MM.1S (cell line): ENCODE data around the gene ING4.

Experiments
- DNase-seq: peaks from one replicate; pipeline ENCODE4 v3.0.0-alpha.2; 2015
- H2AFZ ChIP-seq: fragments of 300-600 bp; sonication (generic); 2 replicates; pipeline ENCODE4 v1.6.0; 2016; ENCODE audit warnings: antibody characterized with exemption, low read length
- H3F3A ChIP-seq: fragments of 300-600 bp; sonication (generic); 2 replicates; pipeline ENCODE4 v1.6.1; 2016; ENCODE audit warnings: mild to moderate bottlenecking, antibody characterized with exemption, low read length, moderate library complexity, mixed read lengths; ENCODE audit not compliant: insufficient read depth
- H3K27ac ChIP-seq: fragments of 300-600 bp; sonication (generic); 2 replicates; pipeline ENCODE4 v1.5.1; 2016; ENCODE audit warnings: mild to moderate bottlenecking, low read length
- H3K27me3 ChIP-seq: fragments of 300-600 bp; sonication (generic); replicated peaks from 2 replicates; pipeline ENCODE4 v1.6.0; 2016; ENCODE audit warnings: low read length; ENCODE audit not compliant: insufficient read depth
- H3K36me3 ChIP-seq: fragments of 300-600 bp; sonication (generic); replicated peaks from 2 replicates; pipeline ENCODE4 v1.6.1; 2016; ENCODE audit warnings: mild to moderate bottlenecking, low read length, mixed read lengths; ENCODE audit not compliant: insufficient read depth
- H3K4me1 ChIP-seq: fragments of 300-600 bp; sonication (generic); 2 replicates; pipeline ENCODE4 v1.6.1; 2016; ENCODE audit warnings: low read length, mixed read lengths
- H3K4me2 ChIP-seq: fragments of 300-600 bp; sonication (generic); 2 replicates; pipeline ENCODE4 v1.6.0; 2016; ENCODE audit warnings: low read depth, low read length
- H3K4me3 ChIP-seq: fragments of 300-600 bp; sonication (generic); 2 replicates; pipeline ENCODE4 v1.5.1; 2016; ENCODE audit warnings: low read length, mixed read lengths
- H3K79me2 ChIP-seq: fragments of 300-600 bp; sonication (generic); 2 replicates; pipeline ENCODE4 v1.6.1; 2016; ENCODE audit warnings: mixed run types, low read length, mixed read lengths
- H3K9ac ChIP-seq: fragments of 300-600 bp; sonication (generic); 2 replicates; pipeline ENCODE4 v1.6.1; 2016; ENCODE audit warnings: low read length, mixed read lengths
- H3K9me2 ChIP-seq: fragments of 300-600 bp; sonication (generic); replicated peaks from 2 replicates; pipeline ENCODE4 v1.6.1; 2016; ENCODE audit warnings: mild to moderate bottlenecking, low read length, mixed read lengths; ENCODE audit not compliant: insufficient read depth
- H3K9me3 ChIP-seq: fragments of 300-600 bp; sonication (generic); replicated peaks from 2 replicates; pipeline ENCODE4 v1.6.1; 2016; ENCODE audit warnings: mild to moderate bottlenecking, low read length, mixed read lengths; ENCODE audit not compliant: insufficient read depth
- H4K20me1 ChIP-seq: fragments of 300-600 bp; sonication (generic); 2 replicates; pipeline ENCODE4 v1.6.1; 2016; ENCODE audit warnings: mild to moderate bottlenecking, low read length, moderate library complexity, mixed read lengths; ENCODE audit not compliant: insufficient read depth
- EZH2 ChIP-seq: fragments of 300-600 bp; sonication (generic); optimal IDR thresholded peaks from 2 replicates; pipeline ENCODE3; 2017; ENCODE audit warnings: low read depth, mild to moderate bottlenecking, antibody characterized with exemption, low read length, mixed read lengths
- EZH2phosphoT487 ChIP-seq: fragments of 300-600 bp; sonication (generic); IDR thresholded peaks from 2 replicates; pipeline ENCODE4 v1.6.1; 2018; ENCODE audit warnings: antibody characterized with exemption, low read length
- TF ChIP-seq, protein P1 (sequence below): fragments of 300-600 bp; sonication (generic); IDR thresholded peaks from 2 replicates; pipeline ENCODE4 v1.5.1; 2016; ENCODE audit warnings: antibody characterized with exemption, low read length, mixed read lengths

Gene ING4

GRCh38 chr12:6647083-6647604 is 15.8 kb downstream of the ING4 start, which contains the start of gene ACRBP:
Gene ACRBP, minus strand, starts transcription at chr12:6647432. Its CDS starts 66 bp downstream, at chr12:6647366.
- peak; percentile 32 for DNase-seq
- Histone ChIP-seq H3K4me3 (no peak within 1 kb of the TSS), H3K79me2 (no peaks in the 10 kb centered on the region), H3F3A (no peaks in the 10 kb centered on the region), H3K9me2 (no peaks in the 10 kb centered on the region), H3K36me3 (no peaks in the 10 kb centered on the region), H3K27me3 (peaks cover under 1% of the 10 kb centered on the region; the same call in 1 of the 2 replicates), H4K20me1 (no peaks in the 10 kb centered on the region), H3K9ac (no peak within 1 kb of the TSS), H3K4me1 (no peaks in the 10 kb centered on the region), H3K4me2 (peak within 1 kb of the TSS; percentile 21; the same call in 1 of the 2 replicates), H3K27ac (no peak within 1 kb of the TSS), H3K9me3 (no peaks in the 10 kb centered on the region), H2AFZ (no peak within 1 kb of the TSS)
- no peak for TF ChIP-seq EZH2phosphoT487
- TF ChIP-seq, protein P1, sequence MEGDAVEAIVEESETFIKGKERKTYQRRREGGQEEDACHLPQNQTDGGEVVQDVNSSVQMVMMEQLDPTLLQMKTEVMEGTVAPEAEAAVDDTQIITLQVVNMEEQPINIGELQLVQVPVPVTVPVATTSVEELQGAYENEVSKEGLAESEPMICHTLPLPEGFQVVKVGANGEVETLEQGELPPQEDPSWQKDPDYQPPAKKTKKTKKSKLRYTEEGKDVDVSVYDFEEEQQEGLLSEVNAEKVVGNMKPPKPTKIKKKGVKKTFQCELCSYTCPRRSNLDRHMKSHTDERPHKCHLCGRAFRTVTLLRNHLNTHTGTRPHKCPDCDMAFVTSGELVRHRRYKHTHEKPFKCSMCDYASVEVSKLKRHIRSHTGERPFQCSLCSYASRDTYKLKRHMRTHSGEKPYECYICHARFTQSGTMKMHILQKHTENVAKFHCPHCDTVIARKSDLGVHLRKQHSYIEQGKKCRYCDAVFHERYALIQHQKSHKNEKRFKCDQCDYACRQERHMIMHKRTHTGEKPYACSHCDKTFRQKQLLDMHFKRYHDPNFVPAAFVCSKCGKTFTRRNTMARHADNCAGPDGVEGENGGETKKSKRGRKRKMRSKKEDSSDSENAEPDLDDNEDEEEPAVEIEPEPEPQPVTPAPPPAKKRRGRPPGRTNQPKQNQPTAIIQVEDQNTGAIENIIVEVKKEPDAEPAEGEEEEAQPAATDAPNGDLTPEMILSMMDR = no peak

DNA sequence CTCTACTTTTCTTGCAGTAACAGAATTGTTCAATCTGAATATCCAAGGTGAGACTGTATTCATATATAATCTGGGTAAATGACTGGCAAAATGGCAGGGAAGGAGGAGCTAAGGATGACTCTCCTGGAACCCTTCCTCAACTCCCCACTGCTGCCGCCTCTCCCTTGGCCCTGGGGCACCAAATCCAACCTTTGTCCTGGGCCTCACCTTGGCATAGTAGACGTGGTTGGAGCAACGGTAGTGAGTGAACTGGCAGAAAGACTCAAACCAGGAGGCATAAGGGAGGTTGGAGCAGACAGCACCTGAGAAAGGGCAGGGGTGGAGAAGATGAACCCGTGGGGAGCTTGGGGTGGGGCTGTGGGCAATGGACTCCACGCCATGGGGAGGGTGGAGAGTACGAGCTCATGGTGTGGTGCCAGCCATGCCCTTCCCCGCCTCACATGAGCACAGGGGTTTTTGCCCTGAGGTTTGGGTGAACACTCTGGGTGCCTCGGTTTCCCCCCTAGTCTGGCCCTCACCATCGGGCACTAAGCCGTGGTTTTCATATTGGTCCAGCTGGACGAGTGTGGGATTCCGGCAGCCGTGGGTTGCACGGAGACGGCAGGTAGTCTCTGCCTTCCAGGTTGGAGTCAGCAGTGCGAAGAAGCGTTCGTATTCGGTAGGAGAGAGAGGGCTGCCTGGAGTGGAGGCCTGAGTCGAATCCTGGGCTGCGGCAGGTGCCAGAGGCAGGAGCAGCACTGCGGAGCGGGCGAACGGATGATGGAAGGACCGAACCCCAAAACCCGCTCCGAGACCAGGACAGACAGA is 16.4 kb downstream of the ING4 start:
- H3K27ac ChIP-seq = no peak overlapping the region
- H3K4me2 ChIP-seq = 0 out of 2 replicates have a peak overlapping the region, but pooled peaks have one; percentile 21
- H3K9me2 ChIP-seq = no peaks in the 10 kb centered on the region
- no peaks in the 10 kb centered on the region for H3F3A ChIP-seq
- H3K27me3 ChIP-seq = peaks cover 4% of the 10 kb centered on the region; the same call in 1 of the 2 replicates
- H3K4me3 ChIP-seq = no peak overlapping the region
- DNase-seq = no peak
- no peaks in the 10 kb centered on the region for H3K79me2 ChIP-seq
- H3K9me3 ChIP-seq = no peaks in the 10 kb centered on the region
- H3K9ac ChIP-seq = no peak overlapping the region
- no peaks in the 10 kb centered on the region for H3K36me3 ChIP-seq
- TF ChIP-seq, protein P1 = no peak
- TF ChIP-seq EZH2phosphoT487 = no peak
- no peak for TF ChIP-seq EZH2
- no peaks in the 10 kb centered on the region for H3K4me1 ChIP-seq
- no peak overlapping the region for H2AFZ ChIP-seq
- no peaks in the 10 kb centered on the region for H4K20me1 ChIP-seq

DNA sequence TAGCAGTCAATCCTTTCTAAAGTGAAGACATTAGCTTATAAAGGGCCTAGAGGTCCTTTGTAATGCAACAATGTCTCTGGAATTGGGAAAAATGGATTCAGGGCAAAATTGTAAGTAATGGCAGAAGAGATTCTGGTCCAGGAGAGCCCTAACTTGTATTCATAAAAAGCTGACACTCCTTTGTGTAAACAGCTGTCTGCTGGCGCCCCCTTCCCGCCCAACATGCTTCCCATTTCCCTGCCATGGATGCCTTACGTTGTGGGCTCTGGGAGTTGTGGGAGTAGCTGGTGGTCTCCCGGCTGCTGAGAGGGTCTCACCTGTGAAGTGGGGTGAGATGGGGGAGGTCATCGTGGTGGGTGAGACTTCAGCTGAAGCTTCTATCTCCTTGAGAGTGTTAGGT is 18.0 kb downstream of the ING4 start:
- Histone ChIP-seq H2AFZ (no peak overlapping the region), H3K36me3 (no peaks in the 10 kb centered on the region), H3K79me2 (no peaks in the 10 kb centered on the region), H3K27ac (no peak overlapping the region), H3K27me3 (peaks cover 16% of the 10 kb centered on the region; the same call in 1 of the 2 replicates), H3K9me3 (no peaks in the 10 kb centered on the region), H3K4me2 (no peak overlapping the region), H3K9ac (no peak overlapping the region), H3K9me2 (no peaks in the 10 kb centered on the region), H3K4me3 (no peak overlapping the region), H3K4me1 (no peaks in the 10 kb centered on the region), H3F3A (no peaks in the 10 kb centered on the region), H4K20me1 (no peaks in the 10 kb centered on the region)
- TF ChIP-seq, protein P1 = no peak
- TF ChIP-seq EZH2phosphoT487 (no peak), EZH2 (no peak)
- no peak for DNase-seq
